ENCODE results near the gene CCR5AS.
"Not testable (repeated sequence)": the region's sequence is repeated elsewhere in the genome, so short reads cannot be mapped to it uniquely, and the experiment has no call there.

DNA sequence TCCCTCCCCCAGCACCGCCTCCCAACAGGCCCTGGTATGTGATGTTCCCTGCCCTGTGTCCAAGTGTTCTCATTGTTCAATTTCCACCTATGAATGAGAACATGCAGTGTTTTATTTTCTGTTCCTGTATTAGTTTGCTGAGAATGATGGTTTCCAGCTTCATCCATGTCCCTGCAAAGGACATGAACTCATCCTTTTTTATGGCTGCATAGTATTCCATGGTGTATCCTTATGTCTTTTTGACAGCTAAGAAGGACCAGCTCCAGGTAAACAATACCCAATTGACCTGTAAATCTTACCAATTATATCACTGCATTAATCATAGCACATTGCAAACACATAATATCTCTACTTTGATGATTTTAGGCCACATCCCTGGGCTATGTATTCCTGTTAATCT, 24.0 kb upstream of the CCR5AS start:
- not testable (repeated sequence) for TF ChIP-seq POLR2AphosphoS5, POLR2A (IDR thresholded peaks at IDR 0.05)
- TF ChIP-seq, protein P1, sequence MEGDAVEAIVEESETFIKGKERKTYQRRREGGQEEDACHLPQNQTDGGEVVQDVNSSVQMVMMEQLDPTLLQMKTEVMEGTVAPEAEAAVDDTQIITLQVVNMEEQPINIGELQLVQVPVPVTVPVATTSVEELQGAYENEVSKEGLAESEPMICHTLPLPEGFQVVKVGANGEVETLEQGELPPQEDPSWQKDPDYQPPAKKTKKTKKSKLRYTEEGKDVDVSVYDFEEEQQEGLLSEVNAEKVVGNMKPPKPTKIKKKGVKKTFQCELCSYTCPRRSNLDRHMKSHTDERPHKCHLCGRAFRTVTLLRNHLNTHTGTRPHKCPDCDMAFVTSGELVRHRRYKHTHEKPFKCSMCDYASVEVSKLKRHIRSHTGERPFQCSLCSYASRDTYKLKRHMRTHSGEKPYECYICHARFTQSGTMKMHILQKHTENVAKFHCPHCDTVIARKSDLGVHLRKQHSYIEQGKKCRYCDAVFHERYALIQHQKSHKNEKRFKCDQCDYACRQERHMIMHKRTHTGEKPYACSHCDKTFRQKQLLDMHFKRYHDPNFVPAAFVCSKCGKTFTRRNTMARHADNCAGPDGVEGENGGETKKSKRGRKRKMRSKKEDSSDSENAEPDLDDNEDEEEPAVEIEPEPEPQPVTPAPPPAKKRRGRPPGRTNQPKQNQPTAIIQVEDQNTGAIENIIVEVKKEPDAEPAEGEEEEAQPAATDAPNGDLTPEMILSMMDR (IDR thresholded peaks at IDR 0.05 in 8 of 11, conservative IDR thresholded peaks at IDR 0.05 in 3 of 11), result not testable (repeated sequence)

Measured in spleen (tissue), 7 donors.